Measurements from ENCODE around the gene SWAP70. TPM values are rescaled to one million over a fixed set of nuclear protein-coding genes. Genes with fewer than 3 reads are reported as not detected.

The SWAP70 gene
- total and polyA plus RNA-seq, 2 of the 13 experiments (the other 11 are each of a cell fraction or from before 2014, with no cell fraction given): 4.6 to 8.7 TPM

- Histone ChIP-seq H3K27me3 (ENCODE audit: control insufficient read depth in 1 of 2, insufficient read depth in 2 of 2, low read length in 2 of 2) (no peaks in the 10 kb centered on the region), H3K4me2 (ENCODE audit: low read depth, low read length) (no peak overlapping the region), H3K79me2 (ENCODE audit: insufficient read depth, low read length) (no peaks in the 10 kb centered on the region), H4K20me1 (ENCODE audit: insufficient read depth, low read length) (no peaks in the 10 kb centered on the region), H2AFZ (ENCODE audit: low read length) (no peak overlapping the region), H3K9me3 (ENCODE audit: low read length) (peaks cover 6% of the 10 kb centered on the region), H3K27ac (ENCODE audit: extremely low read length, insufficient read depth, low read length) (no peak overlapping the region), H3K4me1 (ENCODE audit: insufficient read depth, low read length) (peaks cover 11% of the 10 kb centered on the region), H3K4me3 (replicated peaks in 1 of 3; ENCODE audit: insufficient read depth in 1 of 3, low read depth in 2 of 3, low read length in 3 of 3) (no peak overlapping the region), H3K9ac (ENCODE audit: insufficient read depth, low read depth, low read length) (no peak overlapping the region), H3K36me3 (replicated peaks in 1 of 2; ENCODE audit: control insufficient read depth in 1 of 2, insufficient read depth in 2 of 2, low read length in 2 of 2) (peaks cover 12 to 29% of the 10 kb centered on the region in 2 experiments; a peak in 4 of 5 replicates)
- TF ChIP-seq ZNF557 (CRISPR knock-in tag; IDR thresholded peaks at IDR 0.05) (no peak), ETV6 (CRISPR knock-in tag; conservative IDR thresholded peaks at IDR 0.05) (no peak), IRF2 (CRISPR knock-in tag; IDR thresholded peaks at IDR 0.05) (no peak), GATAD2A (CRISPR knock-in tag; IDR thresholded peaks at IDR 0.05) (no peak), NR1H2 (CRISPR knock-in tag; IDR thresholded peaks at IDR 0.05; ENCODE audit: borderline replicate concordance, low read depth) (no peak), ZNF772 (CRISPR knock-in tag; IDR thresholded peaks at IDR 0.05) (no peak), RFX3 (CRISPR knock-in tag; IDR thresholded peaks at IDR 0.05) (no peak), ZNF691 (CRISPR knock-in tag; IDR thresholded peaks at IDR 0.05; ENCODE audit: borderline replicate concordance, low read depth) (no peak), ATF7-NPFF (CRISPR knock-in tag; IDR thresholded peaks at IDR 0.05; ENCODE audit: low read depth) (no peak), SRY (CRISPR knock-in tag; IDR thresholded peaks at IDR 0.05) (no peak), MTF2 (CRISPR knock-in tag; IDR thresholded peaks at IDR 0.05; ENCODE audit: borderline replicate concordance) (no peak), ZNF414 (CRISPR knock-in tag; IDR thresholded peaks at IDR 0.05) (no peak), POLR2AphosphoS2 (IDR thresholded peaks at IDR 0.05; ENCODE audit: low read depth, low read length) (no peak), ZNF546 (CRISPR knock-in tag; conservative IDR thresholded peaks at IDR 0.05) (no peak), PCBP1 (IDR thresholded peaks at IDR 0.05; ENCODE audit: borderline replicate concordance, low read depth, low read length) (no peak), FOSL1 (CRISPR knock-in tag; IDR thresholded peaks at IDR 0.05; ENCODE audit: borderline replicate concordance) (no peak)
- DNase-seq (ENCODE audit: low spot score) (no peak), FAIRE-seq (no peak), ATAC-seq (no peak)
- in situ Hi-C loops (cut with HindIII; ENCODE audit: extremely low pct_ligation_motif_present, low pct_unique_long_range_greater_than_20kb): no loop called here
- intact Hi-C loops (cut with micrococcal nuclease; ENCODE audit: unreplicated experiment): no loop called here
- ChIA-PET CTCF (ENCODE audit: low intra/inter-chr PET ratio, low total read pairs) (no interaction called here), POLR2A (interaction anchor here (1.3 kb wide), 1 partner anchor 18 kb away, joined by 3 read pairs; no protein-coding TSS in a partner anchor)
- no TSS peak for BruUV-seq (replicated peaks)
- WGBS (ENCODE audit: low lambda C conversion rate): 91% methylated on average over 12 of the region's 12 CpGs
Observed at GRCh38 chr11:9740202-9740883, 76.5 kb downstream of the SWAP70 start.
